Measurements from ENCODE around the gene CDH23. TPM values are rescaled to one million over a fixed set of nuclear protein-coding genes. Genes with fewer than 3 reads are reported as not detected.
A peak's percentile ranks its signal among the peaks of the same experiment; 100 is the strongest.

Gene CDH23
- total RNA-seq, 2 donors from 2014 or later = 1.7 to 11.2 TPM

DNA sequence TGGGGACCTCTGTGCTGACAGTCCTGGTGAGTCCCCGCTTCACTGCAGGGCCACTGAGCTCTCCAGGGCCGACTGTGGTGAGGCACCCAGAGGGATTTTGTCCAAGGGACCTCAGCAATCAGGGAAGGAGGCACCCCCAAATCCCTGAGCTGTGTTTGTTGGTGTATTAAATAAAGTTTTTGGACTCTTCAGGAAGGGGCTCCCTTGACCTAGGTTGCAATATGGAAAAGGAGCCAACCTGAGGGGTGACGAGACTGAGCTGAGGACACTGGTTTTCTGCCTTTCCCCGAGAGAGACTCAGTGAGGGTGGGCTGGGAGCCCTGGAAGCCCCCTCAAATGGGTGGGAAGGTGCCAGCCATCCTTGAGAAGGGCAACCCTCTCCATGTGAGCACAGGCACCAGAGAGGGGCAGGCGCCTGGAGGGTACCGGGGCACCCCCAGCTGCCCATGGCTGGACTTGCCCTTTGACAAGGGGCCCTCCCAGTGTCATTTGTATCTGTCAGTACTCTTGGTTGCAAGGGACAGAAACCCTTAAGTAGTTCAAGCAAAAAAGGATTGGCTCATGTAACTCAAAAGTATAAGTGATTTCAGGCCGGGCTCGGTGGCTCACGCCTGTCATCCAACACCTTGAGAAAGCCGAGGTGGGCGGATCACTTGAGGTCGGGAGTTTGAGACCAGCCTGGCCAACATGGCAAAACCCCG is 250.0 kb downstream of the CDH23 start:
- DNase-seq (ENCODE audit: low spot score in 2 of 2) = no peak
- Mint-ChIP-seq H3K36me3 (no peaks in the 10 kb centered on the region), H3K9me3 (no peaks in the 10 kb centered on the region), H3K27ac (no peak overlapping the region)
- no peak for ATAC-seq

- no peaks in the 10 kb centered on the region for H3K36me3 Mint-ChIP-seq
- no peaks in the 10 kb centered on the region for H3K9me3 Mint-ChIP-seq
- DNase-seq (ENCODE audit: low spot score in 2 of 2) (no peak), ATAC-seq (no peak)
- H3K27ac Mint-ChIP-seq = no peak overlapping the region
Observed at GRCh38 chr10:71647526-71648253, 251.0 kb downstream of the CDH23 start.

- ATAC-seq (no peak), DNase-seq (ENCODE audit: low spot score in 2 of 2) (no peak)
- Mint-ChIP-seq H3K27ac (no peak overlapping the region), H3K9me3 (no peaks in the 10 kb centered on the region), H3K36me3 (no peaks in the 10 kb centered on the region)
Observed at GRCh38 chr10:71648254-71648932, 251.7 kb downstream of the CDH23 start.

DNA sequence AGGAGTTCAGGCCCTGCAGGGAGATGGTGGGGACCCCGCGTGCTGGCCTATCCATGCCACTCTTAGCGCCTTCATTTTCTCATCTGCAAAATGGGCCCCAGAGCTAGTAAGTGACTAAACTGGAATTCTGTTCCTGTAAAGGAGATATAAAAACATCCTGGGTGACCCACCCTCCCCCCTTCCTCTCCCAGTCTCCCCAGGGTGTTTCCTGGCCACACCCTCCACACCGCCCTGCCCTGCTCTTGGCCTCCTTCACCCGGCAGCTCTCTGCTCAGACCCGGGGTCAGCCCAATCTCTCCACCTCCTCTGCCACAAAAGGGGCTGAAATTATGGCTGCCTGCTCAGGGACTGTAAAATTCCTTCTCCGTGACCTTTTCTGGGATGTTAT is 252.2 kb downstream of the CDH23 start:
- DNase-seq (ENCODE audit: low spot score in 2 of 2) (no peak), ATAC-seq (no peak)
- Mint-ChIP-seq H3K9me3 (no peaks in the 10 kb centered on the region), H3K36me3 (no peaks in the 10 kb centered on the region), H3K27ac (peak overlapping the region in 1 of 2 donors; percentile 72)

DNA sequence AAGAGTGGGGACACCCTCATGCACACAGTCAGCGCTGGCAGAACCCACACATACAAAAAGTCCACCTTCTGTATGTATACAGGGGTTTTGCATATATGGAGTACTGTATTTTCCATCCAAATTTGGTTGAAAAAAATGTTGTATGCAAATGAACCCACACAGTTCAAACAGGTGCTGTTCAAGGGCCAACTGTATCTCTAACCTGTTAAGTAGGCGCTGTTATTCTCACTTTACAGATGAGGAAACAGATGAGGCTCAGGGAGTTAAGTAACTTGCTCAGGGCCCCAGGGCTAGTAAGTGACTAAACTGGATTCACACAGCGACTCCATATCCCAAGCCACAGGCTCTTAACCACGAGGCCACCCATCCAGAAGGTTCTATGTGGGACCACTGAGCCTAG is 252.9 kb downstream of the CDH23 start:
- H3K27ac Mint-ChIP-seq = no peak overlapping the region
- no peaks in the 10 kb centered on the region for H3K9me3 Mint-ChIP-seq
- DNase-seq (ENCODE audit: low spot score in 2 of 2) (no peak), ATAC-seq (no peak)
- no peaks in the 10 kb centered on the region for H3K36me3 Mint-ChIP-seq

GRCh38 chr10:71650397-71650796 is 253.7 kb downstream of the CDH23 start:
- DNase-seq (ENCODE audit: low spot score in 2 of 2) (no peak), ATAC-seq (no peak)
- H3K27ac Mint-ChIP-seq = peak overlapping the region in 1 of 2 donors; percentile 15
- no peaks in the 10 kb centered on the region for H3K9me3 Mint-ChIP-seq
- no peaks in the 10 kb centered on the region for H3K36me3 Mint-ChIP-seq

GRCh38 chr10:71651428-71651827 is 254.7 kb downstream of the CDH23 start:
- ATAC-seq (no peak), DNase-seq (ENCODE audit: low spot score in 2 of 2) (no peak)
- Mint-ChIP-seq H3K27ac (peak overlapping the region in 1 of 2 donors; percentile 45), H3K36me3 (no peaks in the 10 kb centered on the region), H3K9me3 (no peaks in the 10 kb centered on the region)

- Mint-ChIP-seq H3K9me3 (no peaks in the 10 kb centered on the region), H3K27ac (no peak overlapping the region), H3K36me3 (no peaks in the 10 kb centered on the region)
- DNase-seq (ENCODE audit: low spot score in 2 of 2) (no peak), ATAC-seq (no peak)
Observed at GRCh38 chr10:71651928-71652327, 255.2 kb downstream of the CDH23 start.

DNA sequence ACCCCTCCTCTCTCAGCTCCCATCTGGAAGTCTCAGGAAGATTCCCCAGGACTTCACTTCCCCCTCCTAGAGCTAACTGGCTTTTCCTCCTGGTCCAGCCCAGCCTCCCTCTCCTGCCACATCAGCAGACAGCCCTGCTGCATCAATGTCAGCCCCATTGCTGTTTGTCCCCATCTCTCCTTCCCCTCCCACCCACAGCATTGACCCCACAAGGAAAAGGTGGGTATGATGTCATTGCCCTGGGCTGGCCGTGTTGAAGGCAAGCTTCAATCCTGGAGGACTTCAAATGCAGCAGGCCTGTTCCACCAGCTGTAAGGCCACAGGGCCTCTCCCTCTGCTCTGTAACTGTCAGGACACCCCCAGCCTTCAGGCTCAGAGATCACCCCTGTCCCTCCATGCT is 256.3 kb downstream of the CDH23 start:
- no peak for DNase-seq (ENCODE audit: low spot score in 2 of 2)
- Mint-ChIP-seq H3K36me3 (no peaks in the 10 kb centered on the region), H3K27ac (peak overlapping the region in 1 of 2 donors; percentile 79), H3K9me3 (no peaks in the 10 kb centered on the region)
- no peak for ATAC-seq

GRCh38 chr10:71656220-71656619 is 259.5 kb downstream of the CDH23 start:
- ATAC-seq (no peak), DNase-seq (ENCODE audit: low spot score in 2 of 2) (no peak)
- no peaks in the 10 kb centered on the region for H3K9me3 Mint-ChIP-seq
- H3K36me3 Mint-ChIP-seq = no peaks in the 10 kb centered on the region
- no peak overlapping the region for H3K27ac Mint-ChIP-seq

DNA sequence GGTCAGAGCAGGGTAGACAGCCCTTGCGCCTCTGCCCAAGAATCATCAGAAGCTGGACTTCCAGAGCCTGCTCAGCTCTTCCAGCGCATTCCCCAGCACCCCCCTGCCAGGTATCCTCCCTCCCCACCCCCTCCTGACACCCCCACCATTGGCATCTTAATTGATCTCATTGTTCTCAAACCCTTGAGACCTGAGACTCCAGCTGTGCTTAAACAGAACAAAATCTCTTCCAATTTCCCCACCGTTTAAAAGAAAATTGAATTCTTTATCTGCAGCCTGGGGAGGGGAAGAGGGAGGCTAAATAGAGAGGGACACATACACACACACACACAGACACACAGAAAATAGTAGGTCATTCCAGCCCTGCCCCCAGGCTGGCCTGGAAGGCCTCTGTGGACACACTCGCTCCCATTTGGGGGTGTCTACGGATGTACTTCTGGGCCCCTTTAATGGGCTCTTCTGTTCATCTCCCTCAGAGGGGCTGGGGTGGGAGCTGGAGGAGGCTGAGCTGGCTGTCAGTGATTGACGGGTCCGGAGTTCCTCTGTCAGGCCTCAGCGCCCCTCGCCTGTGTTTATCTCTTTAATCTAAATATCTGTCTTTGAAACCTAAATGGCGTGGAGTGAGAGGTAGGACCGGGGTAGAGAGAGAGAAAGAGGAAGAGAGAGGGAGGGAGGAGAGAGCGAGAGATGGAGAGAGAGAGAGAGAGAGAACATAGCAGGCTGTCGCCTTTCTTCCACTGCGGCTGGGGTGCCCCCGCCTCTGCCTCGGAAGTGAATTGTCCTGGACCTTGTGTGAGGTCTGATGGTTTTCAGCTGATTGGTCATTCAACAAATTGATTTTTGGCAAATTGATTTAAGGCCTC is 261.1 kb downstream of the CDH23 start:
- DNase-seq (ENCODE audit: low spot score in 2 of 2) = no peak
- no peaks in the 10 kb centered on the region for H3K9me3 Mint-ChIP-seq
- H3K27ac Mint-ChIP-seq = peak overlapping the region in 1 of 2 donors; percentile 24
- H3K36me3 Mint-ChIP-seq = no peaks in the 10 kb centered on the region
- ATAC-seq = no peak

GRCh38 chr10:71658467-71658745 is 261.7 kb downstream of the CDH23 start:
- DNase-seq (ENCODE audit: low spot score in 2 of 2) (no peak), ATAC-seq (no peak)
- H3K27ac Mint-ChIP-seq = no peak overlapping the region
- no peaks in the 10 kb centered on the region for H3K9me3 Mint-ChIP-seq
- H3K36me3 Mint-ChIP-seq = no peaks in the 10 kb centered on the region

DNA sequence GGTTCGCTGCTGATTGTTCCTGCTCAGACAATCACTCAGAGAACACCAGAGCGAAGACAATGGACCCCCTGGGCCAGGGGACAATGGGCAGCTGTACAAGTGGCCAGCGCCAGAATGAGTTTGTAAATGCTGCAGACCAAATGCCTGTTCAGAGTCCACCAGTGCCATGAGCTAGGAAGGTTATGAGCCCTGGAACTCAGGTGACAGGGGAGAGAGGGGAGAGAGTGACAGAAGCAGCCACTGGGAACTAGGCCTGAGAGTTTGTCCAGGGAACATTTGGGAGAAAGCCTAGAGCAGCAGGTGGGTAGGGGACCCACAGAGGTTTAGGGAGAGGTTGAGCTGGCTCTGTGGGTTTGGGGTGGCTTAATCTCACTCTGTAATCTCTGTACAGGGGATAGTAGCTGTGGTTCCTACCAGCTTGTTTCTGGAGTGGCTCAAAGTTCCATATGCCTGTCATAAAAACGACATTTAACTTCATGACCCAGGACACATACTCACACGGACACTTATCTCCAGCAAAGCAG is 262.5 kb downstream of the CDH23 start:
- H3K9me3 Mint-ChIP-seq = no peaks in the 10 kb centered on the region
- peak in 1 of 2 donors; percentile 31 for ATAC-seq
- H3K36me3 Mint-ChIP-seq = no peaks in the 10 kb centered on the region
- no peak for DNase-seq (ENCODE audit: low spot score in 2 of 2)
- peak overlapping the region in 1 of 2 donors; percentile 7 for H3K27ac Mint-ChIP-seq

DNA sequence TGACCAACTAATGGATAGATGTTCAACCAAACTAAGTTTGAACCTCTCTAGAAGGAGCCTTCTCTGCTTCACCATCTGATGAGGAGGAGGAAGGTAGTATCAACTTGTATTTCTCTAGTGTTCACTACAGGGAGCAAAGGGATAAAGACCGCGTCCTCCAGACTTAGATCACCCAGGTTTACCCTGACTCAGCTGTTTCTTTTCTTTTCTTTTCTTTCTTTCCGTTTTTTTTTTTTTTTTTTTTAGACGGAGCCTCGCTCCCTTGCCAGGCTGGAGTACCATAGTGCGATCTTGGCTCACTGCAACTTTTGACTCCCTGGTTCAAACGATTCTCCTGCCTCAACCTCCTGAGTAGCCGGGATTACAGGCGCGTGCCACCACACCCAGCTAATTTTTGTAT is 263.0 kb downstream of the CDH23 start:
- ATAC-seq (no peak), DNase-seq (ENCODE audit: low spot score in 2 of 2) (no peak)
- Mint-ChIP-seq H3K36me3 (no peaks in the 10 kb centered on the region), H3K27ac (no peak overlapping the region), H3K9me3 (no peaks in the 10 kb centered on the region)

DNA sequence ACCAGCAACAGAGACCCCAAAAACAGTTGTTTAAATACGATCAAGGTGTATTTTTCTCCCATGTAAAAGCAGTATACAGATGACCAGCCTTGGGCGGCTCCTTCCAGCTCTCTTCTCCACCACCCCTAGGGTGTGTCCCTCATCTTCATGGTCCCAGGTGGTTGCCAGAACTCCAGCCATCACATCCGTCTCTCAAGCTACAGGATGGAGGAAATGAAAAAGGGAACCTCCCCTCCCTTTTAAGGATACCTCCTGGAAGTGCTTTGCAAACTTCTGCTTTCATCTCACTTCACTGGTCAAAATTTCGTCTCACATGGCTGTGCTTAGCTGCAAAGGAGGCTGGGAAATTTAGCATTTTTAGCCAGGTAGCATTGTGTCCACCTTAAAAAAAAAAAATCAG is 263.6 kb downstream of the CDH23 start:
- H3K36me3 Mint-ChIP-seq = no peaks in the 10 kb centered on the region
- no peak for DNase-seq (ENCODE audit: low spot score in 2 of 2)
- ATAC-seq = no peak
- H3K9me3 Mint-ChIP-seq = no peaks in the 10 kb centered on the region
- peak overlapping the region in 1 of 2 donors; percentile 68 for H3K27ac Mint-ChIP-seq

GRCh38 chr10:71661060-71661622 is 264.4 kb downstream of the CDH23 start:
- no peaks in the 10 kb centered on the region for H3K36me3 Mint-ChIP-seq
- H3K27ac Mint-ChIP-seq = no peak overlapping the region
- no peak for DNase-seq (ENCODE audit: low spot score in 2 of 2)
- ATAC-seq = no peak
- H3K9me3 Mint-ChIP-seq = no peaks in the 10 kb centered on the region
